ENCODE data around the gene SEL1L3.

Gene SEL1L3

DNA sequence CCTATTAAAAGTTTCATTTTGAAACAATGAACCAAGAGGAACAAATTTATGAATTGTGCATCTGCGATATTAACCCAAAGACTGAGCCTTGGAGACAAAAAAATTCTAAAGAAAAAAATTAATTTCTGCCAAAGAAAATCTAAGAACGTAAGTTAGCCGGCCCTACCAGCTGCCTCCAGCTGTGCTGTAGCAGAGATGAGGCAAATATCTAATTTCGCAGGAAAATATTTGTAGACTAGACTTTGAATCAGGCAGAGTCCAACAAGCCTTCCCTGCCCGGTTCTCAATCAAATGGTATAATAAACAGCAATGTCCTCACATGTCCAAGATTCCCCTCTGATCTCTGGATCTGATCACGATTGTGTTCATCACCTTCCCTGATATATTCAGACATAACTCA is 30.0 kb upstream of the SEL1L3 start:
- no peaks in the 10 kb centered on the region for H3K9me3 ChIP-seq (ENCODE audit: control insufficient read depth, insufficient read depth, low read depth, low read length)
- ChIA-PET POLR2A (no interaction called here), CTCF (no interaction called here)
- no peaks in the 10 kb centered on the region for H3K36me3 ChIP-seq (ENCODE audit: control insufficient read depth in 2 of 2, insufficient read depth in 1 of 2, low read length in 2 of 2)
- no peak overlapping the region for H3K4me3 ChIP-seq (ENCODE audit: low read depth, low read length)
- TF ChIP-seq ZNF335 (tag by site-specific recombination; conservative IDR thresholded peaks at IDR 0.05) (no peak), ZNF211 (tag by site-specific recombination; IDR thresholded peaks at IDR 0.05; ENCODE audit: low read depth) (no peak), EGR2 (tag by site-specific recombination; IDR thresholded peaks at IDR 0.05; ENCODE audit: low read depth) (no peak), GLI2 (tag by site-specific recombination; IDR thresholded peaks at IDR 0.05; ENCODE audit: borderline replicate concordance, low read depth) (no peak), SCRT1 (tag by site-specific recombination; IDR thresholded peaks at IDR 0.05; ENCODE audit: borderline replicate concordance) (no peak), ZNF777 (tag by site-specific recombination; IDR thresholded peaks at IDR 0.05; ENCODE audit: borderline replicate concordance) (no peak), ZNF624 (tag by site-specific recombination; IDR thresholded peaks at IDR 0.05) (no peak), ZNF48 (tag by site-specific recombination; IDR thresholded peaks at IDR 0.05) (no peak), ZNF664 (tag by site-specific recombination; IDR thresholded peaks at IDR 0.05) (no peak), ZNF560 (tag by site-specific recombination; IDR thresholded peaks at IDR 0.05; ENCODE audit: borderline replicate concordance) (no peak), ZNF169 (tag by site-specific recombination; IDR thresholded peaks at IDR 0.05) (no peak), MEIS1 (CRISPR knock-in tag; IDR thresholded peaks at IDR 0.05; ENCODE audit: borderline replicate concordance) (no peak)
- TF ChIP-seq, protein P1, sequence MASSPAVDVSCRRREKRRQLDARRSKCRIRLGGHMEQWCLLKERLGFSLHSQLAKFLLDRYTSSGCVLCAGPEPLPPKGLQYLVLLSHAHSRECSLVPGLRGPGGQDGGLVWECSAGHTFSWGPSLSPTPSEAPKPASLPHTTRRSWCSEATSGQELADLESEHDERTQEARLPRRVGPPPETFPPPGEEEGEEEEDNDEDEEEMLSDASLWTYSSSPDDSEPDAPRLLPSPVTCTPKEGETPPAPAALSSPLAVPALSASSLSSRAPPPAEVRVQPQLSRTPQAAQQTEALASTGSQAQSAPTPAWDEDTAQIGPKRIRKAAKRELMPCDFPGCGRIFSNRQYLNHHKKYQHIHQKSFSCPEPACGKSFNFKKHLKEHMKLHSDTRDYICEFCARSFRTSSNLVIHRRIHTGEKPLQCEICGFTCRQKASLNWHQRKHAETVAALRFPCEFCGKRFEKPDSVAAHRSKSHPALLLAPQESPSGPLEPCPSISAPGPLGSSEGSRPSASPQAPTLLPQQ (tag by site-specific recombination; IDR thresholded peaks at IDR 0.05), result no peak
- TF ChIP-seq, protein P2, sequence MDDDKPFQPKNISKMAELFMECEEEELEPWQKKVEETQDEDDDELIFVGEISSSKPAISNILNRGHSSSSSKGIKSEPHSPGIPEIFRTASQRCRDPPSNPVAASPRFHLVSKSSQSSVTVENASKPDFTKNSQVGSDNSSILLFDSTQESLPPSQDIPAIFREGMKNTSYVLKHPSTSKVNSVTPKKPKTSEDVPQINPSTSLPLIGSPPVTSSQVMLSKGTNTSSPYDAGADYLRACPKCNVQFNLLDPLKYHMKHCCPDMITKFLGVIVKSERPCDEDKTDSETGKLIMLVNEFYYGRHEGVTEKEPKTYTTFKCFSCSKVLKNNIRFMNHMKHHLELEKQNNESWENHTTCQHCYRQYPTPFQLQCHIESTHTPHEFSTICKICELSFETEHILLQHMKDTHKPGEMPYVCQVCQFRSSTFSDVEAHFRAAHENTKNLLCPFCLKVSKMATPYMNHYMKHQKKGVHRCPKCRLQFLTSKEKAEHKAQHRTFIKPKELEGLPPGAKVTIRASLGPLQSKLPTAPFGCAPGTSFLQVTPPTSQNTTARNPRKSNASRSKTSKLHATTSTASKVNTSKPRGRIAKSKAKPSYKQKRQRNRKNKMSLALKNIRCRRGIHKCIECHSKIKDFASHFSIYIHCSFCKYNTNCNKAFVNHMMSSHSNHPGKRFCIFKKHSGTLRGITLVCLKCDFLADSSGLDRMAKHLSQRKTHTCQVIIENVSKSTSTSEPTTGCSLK (tag by site-specific recombination; IDR thresholded peaks at IDR 0.05), result no peak
- H3K4me1 ChIP-seq (ENCODE audit: control insufficient read depth, insufficient read depth, low read length), result no peaks in the 10 kb centered on the region
- H3K27ac ChIP-seq (ENCODE audit: extremely low read depth, low read depth, low read length), result no peak overlapping the region

DNA sequence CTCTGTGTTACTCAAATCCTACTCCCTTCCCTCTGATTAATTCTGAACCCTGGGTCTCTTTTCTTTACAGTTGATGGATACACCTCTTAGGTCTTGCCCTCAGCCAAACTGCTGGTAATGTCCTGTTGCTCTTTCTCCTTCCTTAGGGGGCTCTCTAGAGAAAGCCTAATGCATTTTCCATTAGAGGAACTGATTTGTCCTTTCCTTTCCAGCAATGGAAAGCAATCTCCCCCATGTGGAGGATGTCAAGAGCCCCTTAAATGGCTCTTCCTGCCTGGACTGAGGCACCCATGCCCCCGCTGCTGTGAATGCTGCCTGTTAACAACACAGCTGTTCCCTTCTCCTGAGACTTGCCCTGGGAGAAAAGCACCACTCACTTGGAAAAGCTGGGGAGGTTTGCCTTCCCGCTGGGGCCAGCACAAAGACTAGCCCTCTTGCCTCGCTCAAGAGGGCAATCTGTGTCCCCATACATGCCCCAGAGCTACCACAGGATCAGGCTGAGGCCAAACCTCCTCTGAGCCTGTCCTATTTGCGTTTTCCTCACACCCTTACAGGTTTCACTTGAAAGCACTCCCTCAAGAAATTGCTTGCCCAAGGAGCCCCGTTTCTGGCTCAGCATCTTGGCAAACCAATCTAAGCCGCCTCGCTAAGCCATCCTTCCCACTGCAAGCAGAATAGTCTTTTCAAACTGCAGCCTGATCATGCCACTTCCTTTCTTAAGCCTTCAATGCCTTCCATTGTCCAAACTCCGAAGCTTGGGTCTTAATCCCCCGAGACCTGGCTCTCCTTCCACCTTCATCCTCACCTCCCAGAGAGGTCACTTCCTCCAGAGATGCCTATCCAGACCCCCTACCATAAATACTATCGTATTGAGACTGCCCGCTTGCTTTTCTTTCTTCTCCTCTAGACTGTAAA is 28.0 kb upstream of the SEL1L3 start:
- CTCF ChIA-PET, result no interaction called here
- POLR2A ChIA-PET, result no interaction called here
- H3K36me3 ChIP-seq (ENCODE audit: control insufficient read depth in 2 of 2, insufficient read depth in 1 of 2, low read length in 2 of 2), result no peaks in the 10 kb centered on the region
- H3K27ac ChIP-seq (ENCODE audit: extremely low read depth, low read depth, low read length), result no peak overlapping the region
- H3K9me3 ChIP-seq (ENCODE audit: control insufficient read depth, insufficient read depth, low read depth, low read length), result no peaks in the 10 kb centered on the region
- H3K4me3 ChIP-seq (ENCODE audit: low read depth, low read length), result no peak overlapping the region
- TF ChIP-seq ZNF785 (tag by site-specific recombination; IDR thresholded peaks at IDR 0.05) (no peak), ZNF501 (tag by site-specific recombination; IDR thresholded peaks at IDR 0.05) (no peak), ZNF792 (tag by site-specific recombination; IDR thresholded peaks at IDR 0.05) (no peak), ZNF600 (tag by site-specific recombination; IDR thresholded peaks at IDR 0.05) (no peak), ZNF121 (tag by site-specific recombination; IDR thresholded peaks at IDR 0.05) (no peak), ZNF239 (tag by site-specific recombination; IDR thresholded peaks at IDR 0.05) (no peak), ZNF248 (tag by site-specific recombination; IDR thresholded peaks at IDR 0.05) (no peak), AEBP2 (tag by site-specific recombination; IDR thresholded peaks at IDR 0.05; ENCODE audit: borderline replicate concordance) (no peak), ZNF549 (tag by site-specific recombination; IDR thresholded peaks at IDR 0.05) (no peak), ZNF423 (tag by site-specific recombination; IDR thresholded peaks at IDR 0.05) (no peak), ZNF843 (tag by site-specific recombination; IDR thresholded peaks at IDR 0.05) (no peak), ZNF560 (tag by site-specific recombination; IDR thresholded peaks at IDR 0.05; ENCODE audit: borderline replicate concordance) (no peak), ZFP37 (tag by site-specific recombination; IDR thresholded peaks at IDR 0.05) (no peak), ZNF2 (tag by site-specific recombination; IDR thresholded peaks at IDR 0.05) (no peak), REPIN1 (tag by site-specific recombination; IDR thresholded peaks at IDR 0.05; ENCODE audit: low read depth) (no peak)
- TF ChIP-seq, protein P3, sequence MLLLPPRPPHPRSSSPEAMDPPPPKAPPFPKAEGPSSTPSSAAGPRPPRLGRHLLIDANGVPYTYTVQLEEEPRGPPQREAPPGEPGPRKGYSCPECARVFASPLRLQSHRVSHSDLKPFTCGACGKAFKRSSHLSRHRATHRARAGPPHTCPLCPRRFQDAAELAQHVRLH (tag by site-specific recombination; IDR thresholded peaks at IDR 0.05), result no peak
- TF ChIP-seq, protein P4, sequence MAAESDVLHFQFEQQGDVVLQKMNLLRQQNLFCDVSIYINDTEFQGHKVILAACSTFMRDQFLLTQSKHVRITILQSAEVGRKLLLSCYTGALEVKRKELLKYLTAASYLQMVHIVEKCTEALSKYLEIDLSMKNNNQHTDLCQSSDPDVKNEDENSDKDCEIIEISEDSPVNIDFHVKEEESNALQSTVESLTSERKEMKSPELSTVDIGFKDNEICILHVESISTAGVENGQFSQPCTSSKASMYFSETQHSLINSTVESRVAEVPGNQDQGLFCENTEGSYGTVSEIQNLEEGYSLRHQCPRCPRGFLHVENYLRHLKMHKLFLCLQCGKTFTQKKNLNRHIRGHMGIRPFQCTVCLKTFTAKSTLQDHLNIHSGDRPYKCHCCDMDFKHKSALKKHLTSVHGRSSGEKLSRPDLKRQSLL (tag by site-specific recombination; IDR thresholded peaks at IDR 0.05), result no peak
- no peaks in the 10 kb centered on the region for H3K4me1 ChIP-seq (ENCODE audit: control insufficient read depth, insufficient read depth, low read length)
